ENCODE data around the gene KCNK16. TPM values are rescaled to one million over a fixed set of nuclear protein-coding genes. Genes with fewer than 3 reads are reported as not detected.

Gene KCNK16
- polyA plus RNA-seq, 1 donor from 2014 or later: not detected

- peak overlapping the region; percentile 36 for H3K9ac ChIP-seq (ENCODE audit: low read length)
Measured at GRCh38 chr6:39361657-39362486, 39.4 kb upstream of the KCNK16 start.

DNA sequence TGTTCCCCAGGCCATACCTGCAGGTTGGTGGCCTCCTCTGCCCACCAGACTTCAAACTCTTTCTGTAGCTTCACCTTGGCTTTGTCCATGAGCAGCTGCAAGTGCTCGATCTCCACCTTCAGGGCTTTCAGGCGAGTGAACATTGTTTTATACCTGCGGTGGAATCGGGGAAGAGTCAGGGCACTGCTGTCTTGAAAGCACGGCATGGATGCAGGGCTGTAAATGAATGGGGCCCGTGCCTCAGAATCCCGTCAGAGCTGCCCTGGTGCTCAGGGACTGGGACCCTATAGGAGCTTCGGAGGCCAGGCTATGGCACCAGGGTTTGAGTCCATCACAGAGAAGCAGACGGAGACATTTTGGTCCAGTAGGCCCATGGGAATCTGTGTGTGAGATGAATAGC lies 37.9 kb upstream of the KCNK16 start:
- Histone ChIP-seq H3K79me2 (replicated peaks; ENCODE audit: insufficient read depth, low read length) (no peaks in the 10 kb centered on the region), H3K4me2 (ENCODE audit: low read length) (no peak overlapping the region), H3K9ac (ENCODE audit: low read length) (no peak overlapping the region), H3K27ac (ENCODE audit: low read length) (no peak overlapping the region), H4K20me1 (ENCODE audit: insufficient read depth) (no peaks in the 10 kb centered on the region), H3K9me2 (ENCODE audit: insufficient read depth, low read length) (no peaks in the 10 kb centered on the region), H3K27me3 (ENCODE audit: insufficient read depth, low read depth, low read length) (no peaks in the 10 kb centered on the region), H3K36me3 (ENCODE audit: insufficient read depth, low read length) (no peaks in the 10 kb centered on the region), H2AFZ (ENCODE audit: low read depth, low read length) (no peak overlapping the region), H3F3A (ENCODE audit: insufficient read depth, low read length, poor library complexity, severe bottlenecking) (no peaks in the 10 kb centered on the region), H3K9me3 (ENCODE audit: low read length) (no peaks in the 10 kb centered on the region), H3K4me3 (ENCODE audit: low read length) (no peak overlapping the region)
- no peak for TF ChIP-seq MXI1 (conservative IDR thresholded peaks at IDR 0.05; ENCODE audit: poor library complexity, severe bottlenecking)
- TF ChIP-seq SMC3 (conservative IDR thresholded peaks at IDR 0.05; ENCODE audit: poor library complexity): no peak
- TF ChIP-seq TAF1 (IDR thresholded peaks at IDR 0.05; ENCODE audit: low read depth): no peak
- no peak for TF ChIP-seq EP300 (conservative IDR thresholded peaks at IDR 0.05; ENCODE audit: poor library complexity, severe bottlenecking)
- no peak for TF ChIP-seq REST (IDR thresholded peaks at IDR 0.05; ENCODE audit: borderline replicate concordance)
- TF ChIP-seq POLR2AphosphoS5 (IDR thresholded peaks at IDR 0.05): no peak
- no peak for TF ChIP-seq CTCF (IDR thresholded peaks at IDR 0.05; ENCODE audit: poor library complexity, severe bottlenecking)
- TF ChIP-seq RAD21 (conservative IDR thresholded peaks at IDR 0.05): no peak
- no peak for TF ChIP-seq EZH2 (IDR thresholded peaks at IDR 0.05; ENCODE audit: borderline replicate concordance, insufficient read depth, low read length, poor library complexity, severe bottlenecking)

More at GRCh38 chr6:39361657-39362486, 39.4 kb upstream of the KCNK16 start:
- H3K9me3 ChIP-seq (ENCODE audit: low read length): no peaks in the 10 kb centered on the region
- H3K9me2 ChIP-seq (ENCODE audit: insufficient read depth, low read length): no peaks in the 10 kb centered on the region
- no peaks in the 10 kb centered on the region for H4K20me1 ChIP-seq (ENCODE audit: insufficient read depth)
- H3F3A ChIP-seq (ENCODE audit: insufficient read depth, low read length, poor library complexity, severe bottlenecking): no peaks in the 10 kb centered on the region
- TF ChIP-seq EZH2 (IDR thresholded peaks at IDR 0.05; ENCODE audit: borderline replicate concordance, insufficient read depth, low read length, poor library complexity, severe bottlenecking) (no peak), RAD21 (conservative IDR thresholded peaks at IDR 0.05) (peak; percentile 85), MXI1 (conservative IDR thresholded peaks at IDR 0.05; ENCODE audit: poor library complexity, severe bottlenecking) (peak; percentile 39), SMC3 (conservative IDR thresholded peaks at IDR 0.05; ENCODE audit: poor library complexity) (peak; percentile 79), EP300 (conservative IDR thresholded peaks at IDR 0.05; ENCODE audit: poor library complexity, severe bottlenecking) (no peak), POLR2AphosphoS5 (IDR thresholded peaks at IDR 0.05) (no peak), CTCF (IDR thresholded peaks at IDR 0.05; ENCODE audit: poor library complexity, severe bottlenecking) (peak; percentile 89), TAF1 (IDR thresholded peaks at IDR 0.05; ENCODE audit: low read depth) (no peak)
- no peak overlapping the region for H2AFZ ChIP-seq (ENCODE audit: low read depth, low read length)
- H3K79me2 ChIP-seq (replicated peaks; ENCODE audit: insufficient read depth, low read length): no peaks in the 10 kb centered on the region
- H3K27ac ChIP-seq (ENCODE audit: low read length): peak overlapping the region; percentile 28
- H3K4me2 ChIP-seq (ENCODE audit: low read length): no peak overlapping the region
- no peaks in the 10 kb centered on the region for H3K27me3 ChIP-seq (ENCODE audit: insufficient read depth, low read depth, low read length)
- no peaks in the 10 kb centered on the region for H3K36me3 ChIP-seq (ENCODE audit: insufficient read depth, low read length)
- no peak overlapping the region for H3K4me3 ChIP-seq (ENCODE audit: low read length)
